Esophagus (tissue), 2 donors: ENCODE data around the gene MYCBP2. TPM values are rescaled to one million over a fixed set of nuclear protein-coding genes. Genes with fewer than 3 reads are reported as not detected.

ENCODE experiments used
- H3K27ac ChIP-seq, 2 donors: one replicate each; pipeline ENCODE4 v1.5.1; 2013; ENCODE audit warnings: low read depth in 2 of 2, mild to moderate bottlenecking in 2 of 2, inconsistent platforms in 1 of 2, low read length in 1 of 2, moderate library complexity in 1 of 2
- H3K27me3 ChIP-seq, 2 donors: one replicate each; pipeline ENCODE4 v1.6.1; 2013; ENCODE audit warnings: low read length in 2 of 2, control low read depth in 1 of 2, mild to moderate bottlenecking in 1 of 2; ENCODE audit not compliant: insufficient read depth in 2 of 2, control insufficient read depth in 1 of 2
- H3K36me3 ChIP-seq, 2 donors: one replicate each; pipeline ENCODE4 v1.6.1; 2013; ENCODE audit warnings: low read length in 1 of 2; ENCODE audit not compliant: control insufficient read depth in 2 of 2, insufficient read depth in 2 of 2
- H3K4me1 ChIP-seq, 2 donors: one replicate each; pipeline ENCODE4 v1.6.1; 2013; ENCODE audit warnings: low read length in 1 of 2; ENCODE audit not compliant: control insufficient read depth in 2 of 2, insufficient read depth in 2 of 2
- H3K4me3 ChIP-seq, 2 donors: one replicate each; pipeline ENCODE4 v1.5.1; 2013; ENCODE audit warnings: low read length in 2 of 2, mild to moderate bottlenecking in 2 of 2, low read depth in 1 of 2, moderate library complexity in 1 of 2
- H3K9me3 ChIP-seq, 2 donors: one replicate each; pipeline ENCODE4 v1.6.1; 2013; ENCODE audit warnings: mild to moderate bottlenecking in 2 of 2, low read depth in 1 of 2, low read length in 1 of 2, moderate library complexity in 1 of 2; ENCODE audit not compliant: control insufficient read depth in 2 of 2, insufficient read depth in 1 of 2
- WGBS, 2 donors: extraction: QIAGEN DNeasy Blood & Tissue Kit; methylation state at CpG; one replicate each; pipeline ENCODE4 v1.1.7; 2013; 5-methylcytosine and 5-hydroxymethylcytosine counted together
- polyA plus RNA-seq, 2 donors: library from polyadenylated mRNA; stranded (reverse); fragments of 200-250 nt; gene quantifications; one replicate each; pipeline ENCODE4 v1.2.3, GENCODE V29; 2013
- donor health status: healthy with polysubstance abuse.
- donor health status: Bipolar disorder and iron deficiency.

The MYCBP2 gene
- polyA plus RNA-seq, 2 donors, result 28.1 to 37.7 TPM

- WGBS, 2 donors, result 89 to 97% methylated on average over 4 of the region's 4 CpGs
- no peaks in the 10 kb centered on the region for H3K27me3 ChIP-seq
- H3K4me1 ChIP-seq, result peaks cover 3 to 6% of the 10 kb centered on the region in 2 donors
- no peak overlapping the region for H3K4me3 ChIP-seq
- H3K27ac ChIP-seq, result no peak overlapping the region
- H3K9me3 ChIP-seq, result no peaks in the 10 kb centered on the region
- H3K36me3 ChIP-seq, result no peaks in the 10 kb centered on the region
Measured at GRCh38 chr13:77343841-77344240, 16.9 kb upstream of the MYCBP2 start.

- no peak overlapping the region for H3K4me3 ChIP-seq
- WGBS, 2 donors, result 69 to 78% methylated on average over 2 of the region's 2 CpGs
- no peaks in the 10 kb centered on the region for H3K27me3 ChIP-seq
- H3K27ac ChIP-seq, result peak overlapping the region; percentile 6 to 33
- no peaks in the 10 kb centered on the region for H3K36me3 ChIP-seq
- H3K9me3 ChIP-seq, result no peaks in the 10 kb centered on the region
- peaks cover 3 to 6% of the 10 kb centered on the region in 2 donors for H3K4me1 ChIP-seq
Measured at GRCh38 chr13:77339408-77339807, 12.5 kb upstream of the MYCBP2 start.

- WGBS, 2 donors, result 38 to 49% methylated on average over 6 of the region's 6 CpGs
- H3K4me1 ChIP-seq, result peaks cover 3 to 6% of the 10 kb centered on the region in 2 donors
- H3K4me3 ChIP-seq, result no peak overlapping the region
- H3K27ac ChIP-seq, result peak overlapping the region; percentile 6 to 33
- no peaks in the 10 kb centered on the region for H3K27me3 ChIP-seq
- no peaks in the 10 kb centered on the region for H3K36me3 ChIP-seq
- no peaks in the 10 kb centered on the region for H3K9me3 ChIP-seq
Measured at GRCh38 chr13:77338961-77339401, 12.1 kb upstream of the MYCBP2 start.

GRCh38 chr13:77338329-77338728, 11.4 kb upstream of the MYCBP2 start:
- Histone ChIP-seq H3K4me1 (peaks cover 3 to 6% of the 10 kb centered on the region in 2 donors), H3K27ac (no peak overlapping the region), H3K27me3 (no peaks in the 10 kb centered on the region), H3K36me3 (no peaks in the 10 kb centered on the region), H3K4me3 (no peak overlapping the region), H3K9me3 (no peaks in the 10 kb centered on the region)
- WGBS, 2 donors, result 89% methylated on average over 2 of the region's 2 CpGs

DNA sequence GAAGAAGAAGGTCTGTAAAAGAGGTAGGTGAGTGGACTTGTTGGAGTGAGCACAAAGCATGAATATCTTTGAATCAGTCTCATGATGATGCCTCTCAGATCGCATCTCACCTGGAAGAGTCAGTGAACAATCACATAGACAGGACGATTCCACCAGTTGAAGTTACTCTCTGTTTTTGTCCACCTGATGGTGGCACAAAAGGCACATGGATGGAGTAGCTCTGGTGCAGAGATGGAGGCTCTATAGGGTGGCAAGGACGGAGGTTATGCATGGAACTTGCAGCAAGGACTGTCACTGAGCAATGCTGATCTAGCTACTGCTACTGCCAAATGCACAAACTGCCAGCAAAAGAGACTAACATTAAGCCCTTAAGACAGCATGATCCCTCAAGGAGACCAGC, 10.3 kb upstream of the MYCBP2 start:
- Histone ChIP-seq H3K27ac (no peak overlapping the region), H3K27me3 (no peaks in the 10 kb centered on the region), H3K9me3 (no peaks in the 10 kb centered on the region), H3K36me3 (no peaks in the 10 kb centered on the region), H3K4me1 (peaks cover 3 to 6% of the 10 kb centered on the region in 2 donors), H3K4me3 (no peak overlapping the region)
- 83% methylated on average over 3 of the region's 3 CpGs for WGBS, 2 donors

DNA sequence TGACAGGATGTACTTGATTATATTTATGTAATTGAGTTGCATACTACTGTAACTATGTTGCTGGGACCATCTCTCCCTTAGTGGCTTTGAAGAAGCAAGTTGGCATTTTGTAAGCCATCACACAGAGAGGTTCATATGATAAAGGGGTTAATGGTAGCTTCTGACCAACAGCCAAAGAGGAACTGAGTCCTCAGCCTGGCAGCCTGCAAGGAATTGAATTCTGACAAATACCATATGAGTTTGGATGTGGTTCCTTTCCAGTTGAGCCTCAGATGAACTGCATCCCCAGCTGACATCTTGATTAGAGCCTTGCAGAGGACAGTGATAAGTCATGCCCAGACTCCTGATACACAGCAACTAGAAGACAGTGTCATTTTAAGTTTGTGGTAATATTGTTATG, 8.6 kb upstream of the MYCBP2 start:
- no peak overlapping the region for H3K27ac ChIP-seq
- H3K9me3 ChIP-seq, result no peaks in the 10 kb centered on the region
- peaks cover 3 to 4% of the 10 kb centered on the region in 2 donors for H3K4me1 ChIP-seq
- H3K4me3 ChIP-seq, result no peak overlapping the region
- no peaks in the 10 kb centered on the region for H3K27me3 ChIP-seq
- H3K36me3 ChIP-seq, result no peaks in the 10 kb centered on the region

GRCh38 chr13:77333594-77333993, 6.7 kb upstream of the MYCBP2 start:
- Histone ChIP-seq H3K4me1 (no peaks in the 10 kb centered on the region), H3K36me3 (no peaks in the 10 kb centered on the region), H3K27ac (no peak overlapping the region), H3K9me3 (no peaks in the 10 kb centered on the region), H3K27me3 (no peaks in the 10 kb centered on the region), H3K4me3 (no peak overlapping the region)
- WGBS, 2 donors, result 51 to 77% methylated on average over 4 of the region's 4 CpGs

GRCh38 chr13:77331421-77331820, 4.5 kb upstream of the MYCBP2 start:
- H3K27ac ChIP-seq, result no peak overlapping the region
- H3K36me3 ChIP-seq, result no peaks in the 10 kb centered on the region
- H3K9me3 ChIP-seq, result no peaks in the 10 kb centered on the region
- WGBS, 2 donors, result 75 to 88% methylated on average over 2 of the region's 2 CpGs
- H3K27me3 ChIP-seq, result no peaks in the 10 kb centered on the region
- no peaks in the 10 kb centered on the region for H3K4me1 ChIP-seq
- no peak overlapping the region for H3K4me3 ChIP-seq

GRCh38 chr13:77329911-77330584, 3.2 kb upstream of the MYCBP2 start:
- Histone ChIP-seq H3K27ac (peak overlapping the region; percentile 90 to 96), H3K4me1 (no peaks in the 10 kb centered on the region), H3K36me3 (no peaks in the 10 kb centered on the region), H3K4me3 (peak overlapping the region; percentile 81 to 92), H3K27me3 (no peaks in the 10 kb centered on the region), H3K9me3 (no peaks in the 10 kb centered on the region)
- WGBS, 2 donors, result 0 to 1% methylated on average over 17 of the region's 17 CpGs
